Measurements from ENCODE around the gene NUP160. TPM values are rescaled to one million over a fixed set of nuclear protein-coding genes. Genes with fewer than 3 reads are reported as not detected.

The NUP160 gene
- total RNA-seq, 1 donor from 2014 or later: 40.4 TPM

GRCh38 chr11:47848700-47849155 is 578 bp upstream of the NUP160 start:
- DNase-seq (no peak), ATAC-seq (no peak)
- no peak for TF ChIP-seq CTCF (IDR thresholded peaks at IDR 0.05)
- peaks cover 9% of the 10 kb centered on the region for H3K36me3 ChIP-seq
- H3K27me3 ChIP-seq: no peaks in the 10 kb centered on the region
- H3K9me3 ChIP-seq: no peaks in the 10 kb centered on the region
- intact Hi-C loops (cut with DNase I): no loop called here
- H3K4me3 ChIP-seq: peak overlapping the region; percentile 82
- peaks cover 31% of the 10 kb centered on the region for H3K4me1 ChIP-seq
- H3K27ac ChIP-seq: peak overlapping the region; percentile 95

GRCh38 chr11:47847537-47847891 is 636 bp downstream of the NUP160 start:
- intact Hi-C loops (cut with DNase I): no loop called here
- peaks cover 17% of the 10 kb centered on the region for H3K36me3 ChIP-seq
- peak overlapping the region; percentile 95 for H3K27ac ChIP-seq
- no peaks in the 10 kb centered on the region for H3K9me3 ChIP-seq
- peak overlapping the region; percentile 82 for H3K4me3 ChIP-seq
- ATAC-seq: no peak
- H3K27me3 ChIP-seq: no peaks in the 10 kb centered on the region
- no peak for DNase-seq
- TF ChIP-seq CTCF (IDR thresholded peaks at IDR 0.05): no peak
- peaks cover 36% of the 10 kb centered on the region for H3K4me1 ChIP-seq

GRCh38 chr11:47846998-47847397 is 1.2 kb downstream of the NUP160 start:
- H3K27me3 ChIP-seq: no peaks in the 10 kb centered on the region
- ATAC-seq: no peak
- peaks cover 22% of the 10 kb centered on the region for H3K36me3 ChIP-seq
- peak overlapping the region; percentile 82 for H3K4me3 ChIP-seq
- no peaks in the 10 kb centered on the region for H3K9me3 ChIP-seq
- TF ChIP-seq CTCF (IDR thresholded peaks at IDR 0.05): no peak
- peaks cover 36% of the 10 kb centered on the region for H3K4me1 ChIP-seq
- DNase-seq: no peak
- no peak overlapping the region for H3K27ac ChIP-seq
- intact Hi-C loops (cut with DNase I): no loop called here

GRCh38 chr11:47843361-47844055 is 4.6 kb downstream of the NUP160 start:
- Histone ChIP-seq H3K27me3 (no peaks in the 10 kb centered on the region), H3K27ac (peak overlapping the region; percentile 39), H3K9me3 (no peaks in the 10 kb centered on the region), H3K4me3 (no peak overlapping the region), H3K36me3 (peaks cover 55% of the 10 kb centered on the region), H3K4me1 (peaks cover 31% of the 10 kb centered on the region)
- no peak for TF ChIP-seq CTCF (IDR thresholded peaks at IDR 0.05)
- ATAC-seq (peak; percentile 61), DNase-seq (no peak)
- intact Hi-C loops (cut with DNase I): no loop called here

- DNase-seq (no peak), ATAC-seq (no peak)
Measured at GRCh38 chr11:47842749-47843148, 5.4 kb downstream of the NUP160 start.

More at GRCh38 chr11:47842749-47843148, 5.4 kb downstream of the NUP160 start:
- Histone ChIP-seq H3K27ac (peak overlapping the region; percentile 39), H3K4me1 (peaks cover 31% of the 10 kb centered on the region), H3K27me3 (no peaks in the 10 kb centered on the region), H3K9me3 (no peaks in the 10 kb centered on the region), H3K4me3 (no peak overlapping the region), H3K36me3 (peaks cover 63% of the 10 kb centered on the region)
- intact Hi-C loops (cut with DNase I): no loop called here
- no peak for TF ChIP-seq CTCF (IDR thresholded peaks at IDR 0.05)
